SK-N-SH (cell line): Measurements from ENCODE around the gene SNX3. TPM values are rescaled to one million over a fixed set of nuclear protein-coding genes. Genes with fewer than 3 reads are reported as not detected.
"Not testable (repeated sequence)": the region's sequence is repeated elsewhere in the genome, so short reads cannot be mapped to it uniquely, and the experiment has no call there.

Source experiments
- CTCF ChIA-PET: fragments of 300-600, 350-600 bp; formaldehyde crosslinking; extraction: SDS; loops from one replicate; lab custom pipeline; 2021; lab: Yijun Ruan, JAX
- POLR2A ChIA-PET: fragments of 350-600 bp; sonication (Branson Sonifier 250); formaldehyde crosslinking; extraction: SDS; loops from one replicate; lab custom pipeline; 2020; ENCODE audit warnings: antibody characterized with exemption, inconsistent platforms; lab: Yijun Ruan, JAX
- DNase-seq: peaks from one replicate; pipeline ENCODE4 v3.0.0; 2012
- H2AFZ ChIP-seq: fragments of 200-600 bp; sonication (generic); 2 replicates; pipeline ENCODE4 v1.8.1; 2016; ENCODE audit warnings: antibody characterized with exemption, mild to moderate bottlenecking, low read depth
- H3F3A ChIP-seq: fragments of 200-600 bp; sonication (generic); replicated peaks from 2 replicates; pipeline ENCODE3; 2016; ENCODE audit warnings: antibody characterized with exemption, mild to moderate bottlenecking; ENCODE audit not compliant: insufficient read depth
- H3K27ac ChIP-seq, 2 experiments: fragments of 200-500 bp in 1 of 2; fragments of 200-600 bp in 1 of 2; sonication (Bioruptor generic) in 1 of 2; sonication (generic), shearing (Covaris generic) in 1 of 2; 2 replicates each; pipeline versions ENCODE4 v1.5.1 to v1.6.1; 2014 to 2016; ENCODE audit warnings: low read depth in 2 of 2, inconsistent platforms in 1 of 2, low read length in 1 of 2, mild to moderate bottlenecking in 1 of 2, mixed read lengths in 1 of 2
- H3K27me3 ChIP-seq: fragments of 200-600 bp; sonication (generic), shearing (Covaris generic); 2 replicates; pipeline ENCODE4 v1.6.1; 2016; ENCODE audit warnings: mixed run types; ENCODE audit not compliant: insufficient read depth
- H3K36me3 ChIP-seq, 2 experiments: fragments of 200-500 bp in 1 of 2; fragments of 200-600 bp in 1 of 2; sonication (Bioruptor generic) in 1 of 2; sonication (generic) in 1 of 2; replicated peaks in 1 of 2; 2 replicates each; pipeline versions ENCODE3 to v1.5.1; 2014 to 2016; ENCODE audit warnings: low read length in 1 of 2, mild to moderate bottlenecking in 1 of 2; ENCODE audit not compliant: insufficient read depth in 2 of 2, control insufficient read depth in 1 of 2
- H3K4me1 ChIP-seq, 2 experiments: fragments of 200-500 bp in 1 of 2; fragments of 200-600 bp in 1 of 2; sonication (Bioruptor generic) in 1 of 2; sonication (generic), shearing (Covaris generic) in 1 of 2; 2 replicates each; pipeline versions ENCODE4 v1.5.1 to v1.6.1; 2014 to 2016; ENCODE audit warnings: low read depth in 1 of 2, low read length in 1 of 2, mixed run types in 1 of 2; ENCODE audit not compliant: insufficient read depth in 2 of 2, control insufficient read depth in 1 of 2
- H3K4me2 ChIP-seq: fragments of 200-600 bp; sonication (generic), shearing (Covaris generic); 2 replicates; pipeline ENCODE4 v1.6.1; 2017; ENCODE audit warnings: mixed run types
- H3K4me3 ChIP-seq, 2 experiments: fragments of 200-500 bp in 1 of 2; fragments of 200-600 bp in 1 of 2; sonication (Bioruptor generic) in 1 of 2; sonication (generic), shearing (Covaris generic) in 1 of 2; 2 replicates each; pipeline versions ENCODE4 v1.5.1 to v1.8.1; 2014 to 2016; ENCODE audit warnings: low read depth in 2 of 2, inconsistent platforms in 1 of 2, low read length in 1 of 2, mild to moderate bottlenecking in 1 of 2, mixed read lengths in 1 of 2, moderate library complexity in 1 of 2
- H3K79me2 ChIP-seq: fragments of 200-600 bp; sonication (generic); 2 replicates; pipeline ENCODE4 v1.8.1; 2017; ENCODE audit warnings: mild to moderate bottlenecking; ENCODE audit not compliant: insufficient read depth
- H3K9ac ChIP-seq: fragments of 200-600 bp; sonication (generic); 2 replicates; pipeline ENCODE4 v1.6.1; 2017; ENCODE audit warnings: mixed run types
- H3K9me2 ChIP-seq: fragments of 200-600 bp; sonication (generic); 2 replicates; pipeline ENCODE4 v1.6.1; 2017; ENCODE audit warnings: mixed run types
- H3K9me3 ChIP-seq: fragments of 200-600 bp; sonication (generic); 2 replicates; pipeline ENCODE4 v1.6.1; 2017; ENCODE audit warnings: mixed run types, mild to moderate bottlenecking, moderate library complexity
- H4K20me1 ChIP-seq: fragments of 200-600 bp; sonication (generic); 2 replicates; pipeline ENCODE4 v1.6.1; 2017; ENCODE audit warnings: mild to moderate bottlenecking, mixed run types; ENCODE audit not compliant: insufficient read depth
- ELF1 ChIP-seq: IDR thresholded peaks from 2 replicates; pipeline ENCODE4 v1.4.0; 2012
- EZH2phosphoT487 ChIP-seq: fragments of 200-600 bp; sonication (generic); IDR thresholded peaks from 2 replicates; pipeline ENCODE4 v1.6.1; 2017; ENCODE audit warnings: low read depth, mixed run types, mild to moderate bottlenecking, antibody characterized with exemption, moderate library complexity, borderline replicate concordance
- GABPA ChIP-seq: IDR thresholded peaks from 2 replicates; pipeline ENCODE4 v1.4.0; 2012; ENCODE audit warnings: low read depth, mild to moderate bottlenecking
- JUND ChIP-seq: IDR thresholded peaks from 2 replicates; pipeline ENCODE4 v1.4.0; 2012
- NFIC ChIP-seq: IDR thresholded peaks from 2 replicates; pipeline ENCODE4 v1.4.0; 2012; ENCODE audit warnings: borderline replicate concordance
- POLR2AphosphoS5 ChIP-seq: IDR thresholded peaks from 2 replicates; pipeline ENCODE4 v1.6.1; 2012; ENCODE audit warnings: low read depth, low read length
- RCOR1 ChIP-seq: fragments of 150-350 bp; IDR thresholded peaks from 2 replicates; pipeline ENCODE4 v1.6.1; 2017; ENCODE audit warnings: antibody characterized with exemption, low read length
- RXRA ChIP-seq: IDR thresholded peaks from 2 replicates; pipeline ENCODE4 v1.4.0; 2012; ENCODE audit warnings: low read depth, mild to moderate bottlenecking, borderline replicate concordance
- SIN3A ChIP-seq: IDR thresholded peaks from 2 replicates; pipeline ENCODE4 v1.6.1; 2012; ENCODE audit warnings: low read depth, mild to moderate bottlenecking, low read length, moderate library complexity, borderline replicate concordance
- SMC3 ChIP-seq: IDR thresholded peaks from 2 replicates; pipeline ENCODE4 v1.6.1; 2012; ENCODE audit warnings: low read depth, low read length, improper control_type of control experiment
- TCF12 ChIP-seq: IDR thresholded peaks from 2 replicates; pipeline ENCODE4 v1.4.0; 2012
- whole genome bisulfite sequencing: methylation state at CpG from one replicate; pipeline ENCODE4 v1.1.6; 2017; ENCODE audit warnings: low lambda C conversion rate; 5-methylcytosine and 5-hydroxymethylcytosine counted together
- polyA plus RNA-seq, 3 experiments: library from polyadenylated mRNA; depleted of rRNA; stranded (reverse); fragments of >200 nt; gene quantifications; 2 replicates each; pipeline ENCODE4 v1.2.3, GENCODE V29; 2012
- TF ChIP-seq, protein P1 (sequence below): fragments of 200-600 bp; sonication (generic); IDR thresholded peaks from 2 replicates; pipeline ENCODE4 v1.6.1; 2017; ENCODE audit warnings: antibody characterized with exemption, mild to moderate bottlenecking, moderate library complexity
- TF ChIP-seq, protein P2 (sequence below): IDR thresholded peaks from 2 replicates; pipeline ENCODE4 v1.6.1; 2012; ENCODE audit warnings: mild to moderate bottlenecking, low read depth, low read length, moderate library complexity
- TF ChIP-seq, protein P3 (sequence below): IDR thresholded peaks from 2 replicates; pipeline ENCODE4; 2012
- TF ChIP-seq, protein P4 (sequence below): IDR thresholded peaks from 2 replicates; pipeline ENCODE4 v1.4.0; 2012; ENCODE audit warnings: low read depth, borderline replicate concordance

SNX3 gene
- polyA plus RNA-seq, 1 of the 3 experiments (the other 2 are of a cell fraction) = 105 TPM

DNA sequence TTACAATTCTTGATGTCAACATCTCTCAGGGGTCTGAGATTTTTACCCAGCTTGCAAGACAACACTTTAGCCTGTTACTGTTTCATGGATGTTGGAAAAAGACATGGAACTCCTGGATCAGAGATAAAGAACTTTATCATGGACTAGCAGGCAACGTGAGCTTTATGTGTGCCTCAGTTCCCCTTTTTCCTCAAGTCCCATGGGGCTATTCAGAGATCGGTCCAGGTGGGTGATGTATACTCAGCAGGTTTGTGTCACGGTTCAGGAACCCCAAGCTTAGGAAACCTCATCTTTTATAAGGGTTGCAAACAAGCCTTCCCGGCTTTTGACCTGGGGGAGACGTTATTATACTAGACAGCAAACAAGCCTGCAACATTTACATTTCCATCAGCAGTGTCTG, 49.0 kb upstream of the SNX3 start:
- no peak overlapping the region for H3K4me2 ChIP-seq
- no peaks in the 10 kb centered on the region for H3K27me3 ChIP-seq
- ChIA-PET POLR2A (no interaction called here), CTCF (interaction anchor here (1.3 kb wide), 1 partner anchor 8 kb away, joined by 3 read pairs; no protein-coding TSS in a partner anchor)
- H3F3A ChIP-seq = no peaks in the 10 kb centered on the region
- H3K4me1 ChIP-seq = no peaks in the 10 kb centered on the region
- no peak overlapping the region for H3K4me3 ChIP-seq
- no peak overlapping the region for H3K27ac ChIP-seq
- 94% methylated on average over 5 of the region's 5 CpGs for WGBS
- no peaks in the 10 kb centered on the region for H4K20me1 ChIP-seq
- no peaks in the 10 kb centered on the region for H3K79me2 ChIP-seq
- H3K9ac ChIP-seq = no peak overlapping the region
- no peak overlapping the region for H2AFZ ChIP-seq
- no peak for DNase-seq
- no peaks in the 10 kb centered on the region for H3K9me2 ChIP-seq
- no peaks in the 10 kb centered on the region for H3K36me3 ChIP-seq
- no peaks in the 10 kb centered on the region for H3K9me3 ChIP-seq
- TF ChIP-seq RCOR1 = no peak

DNA sequence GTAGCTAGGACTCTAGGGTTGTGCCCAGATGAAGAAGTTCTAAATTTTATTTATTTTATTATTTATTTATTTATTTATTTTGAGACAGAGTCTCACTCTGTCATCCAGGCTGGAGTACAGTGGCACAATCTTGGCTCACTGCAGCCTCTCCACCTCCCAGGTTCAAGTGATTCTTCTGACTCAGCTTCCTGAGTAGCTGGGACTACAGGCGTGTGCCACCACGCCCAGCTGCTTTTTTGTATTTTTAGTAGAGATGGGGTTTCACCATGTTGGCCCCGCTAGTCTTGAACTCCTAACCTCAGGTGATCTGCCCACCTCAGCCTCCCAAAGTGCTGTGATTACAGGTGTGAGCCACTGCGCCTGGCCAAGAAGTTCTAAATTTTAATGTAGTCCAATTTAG, 47.8 kb upstream of the SNX3 start:
- not testable (repeated sequence) for H3K36me3 ChIP-seq, H3K4me3 ChIP-seq, H3K27me3 ChIP-seq, H3K9me3 ChIP-seq, H2AFZ ChIP-seq, H4K20me1 ChIP-seq, H3K9ac ChIP-seq, H3F3A ChIP-seq, H3K4me2 ChIP-seq, H3K4me1 ChIP-seq, H3K27ac ChIP-seq, H3K79me2 ChIP-seq, DNase-seq, H3K9me2 ChIP-seq
- POLR2A ChIA-PET = interaction anchor here (0.7 kb wide), 1 partner anchor 10 kb away, joined by 3 read pairs; no protein-coding TSS in a partner anchor
- CTCF ChIA-PET = interaction anchor here (1.1 to 1.3 kb wide), 2 partner anchors 9 kb away, joined by 3 read pairs; no protein-coding TSS in a partner anchor
- 94% methylated on average over 4 of the region's 4 CpGs for WGBS

DNA sequence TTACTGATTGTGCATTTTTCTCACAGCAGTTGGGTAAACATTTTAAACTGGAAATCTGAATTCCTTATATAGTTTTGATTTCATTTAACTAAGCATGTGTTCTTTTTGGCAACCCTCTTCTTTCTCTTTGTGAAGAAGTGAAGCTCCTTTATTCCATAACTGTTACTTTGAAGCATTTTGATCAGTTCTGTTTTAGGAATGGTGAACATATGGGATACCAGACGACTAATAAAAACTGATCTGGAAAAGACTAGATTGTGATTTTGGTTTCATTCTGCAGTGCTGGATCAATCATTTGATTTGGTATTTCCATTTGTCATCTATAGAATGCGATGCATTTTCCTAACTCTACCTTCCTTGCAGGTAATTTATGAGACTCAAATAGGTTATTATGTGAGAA, 43.8 kb upstream of the SNX3 start:
- no peak overlapping the region for H3K27ac ChIP-seq
- H3K79me2 ChIP-seq = no peaks in the 10 kb centered on the region
- H3K4me3 ChIP-seq = no peak overlapping the region
- H3K9ac ChIP-seq = no peak overlapping the region
- 91% methylated on average over 2 of the region's 2 CpGs for WGBS
- H4K20me1 ChIP-seq = no peaks in the 10 kb centered on the region
- no peaks in the 10 kb centered on the region for H3K9me3 ChIP-seq
- H3K27me3 ChIP-seq = no peaks in the 10 kb centered on the region
- no peaks in the 10 kb centered on the region for H3F3A ChIP-seq
- DNase-seq = no peak
- no peaks in the 10 kb centered on the region for H3K4me1 ChIP-seq
- H3K9me2 ChIP-seq = no peaks in the 10 kb centered on the region
- H3K36me3 ChIP-seq = no peaks in the 10 kb centered on the region
- H2AFZ ChIP-seq = no peak overlapping the region
- H3K4me2 ChIP-seq = no peak overlapping the region
- ChIA-PET POLR2A (no interaction called here), CTCF (no interaction called here)
- TF ChIP-seq SIN3A (no peak), TCF12 (no peak), RXRA (no peak), ELF1 (no peak), EZH2phosphoT487 (no peak), NFIC (no peak), JUND (no peak), GABPA (no peak), SMC3 (no peak), POLR2AphosphoS5 (no peak)
- TF ChIP-seq, protein P1, sequence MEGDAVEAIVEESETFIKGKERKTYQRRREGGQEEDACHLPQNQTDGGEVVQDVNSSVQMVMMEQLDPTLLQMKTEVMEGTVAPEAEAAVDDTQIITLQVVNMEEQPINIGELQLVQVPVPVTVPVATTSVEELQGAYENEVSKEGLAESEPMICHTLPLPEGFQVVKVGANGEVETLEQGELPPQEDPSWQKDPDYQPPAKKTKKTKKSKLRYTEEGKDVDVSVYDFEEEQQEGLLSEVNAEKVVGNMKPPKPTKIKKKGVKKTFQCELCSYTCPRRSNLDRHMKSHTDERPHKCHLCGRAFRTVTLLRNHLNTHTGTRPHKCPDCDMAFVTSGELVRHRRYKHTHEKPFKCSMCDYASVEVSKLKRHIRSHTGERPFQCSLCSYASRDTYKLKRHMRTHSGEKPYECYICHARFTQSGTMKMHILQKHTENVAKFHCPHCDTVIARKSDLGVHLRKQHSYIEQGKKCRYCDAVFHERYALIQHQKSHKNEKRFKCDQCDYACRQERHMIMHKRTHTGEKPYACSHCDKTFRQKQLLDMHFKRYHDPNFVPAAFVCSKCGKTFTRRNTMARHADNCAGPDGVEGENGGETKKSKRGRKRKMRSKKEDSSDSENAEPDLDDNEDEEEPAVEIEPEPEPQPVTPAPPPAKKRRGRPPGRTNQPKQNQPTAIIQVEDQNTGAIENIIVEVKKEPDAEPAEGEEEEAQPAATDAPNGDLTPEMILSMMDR = no peak
- TF ChIP-seq, protein P2, sequence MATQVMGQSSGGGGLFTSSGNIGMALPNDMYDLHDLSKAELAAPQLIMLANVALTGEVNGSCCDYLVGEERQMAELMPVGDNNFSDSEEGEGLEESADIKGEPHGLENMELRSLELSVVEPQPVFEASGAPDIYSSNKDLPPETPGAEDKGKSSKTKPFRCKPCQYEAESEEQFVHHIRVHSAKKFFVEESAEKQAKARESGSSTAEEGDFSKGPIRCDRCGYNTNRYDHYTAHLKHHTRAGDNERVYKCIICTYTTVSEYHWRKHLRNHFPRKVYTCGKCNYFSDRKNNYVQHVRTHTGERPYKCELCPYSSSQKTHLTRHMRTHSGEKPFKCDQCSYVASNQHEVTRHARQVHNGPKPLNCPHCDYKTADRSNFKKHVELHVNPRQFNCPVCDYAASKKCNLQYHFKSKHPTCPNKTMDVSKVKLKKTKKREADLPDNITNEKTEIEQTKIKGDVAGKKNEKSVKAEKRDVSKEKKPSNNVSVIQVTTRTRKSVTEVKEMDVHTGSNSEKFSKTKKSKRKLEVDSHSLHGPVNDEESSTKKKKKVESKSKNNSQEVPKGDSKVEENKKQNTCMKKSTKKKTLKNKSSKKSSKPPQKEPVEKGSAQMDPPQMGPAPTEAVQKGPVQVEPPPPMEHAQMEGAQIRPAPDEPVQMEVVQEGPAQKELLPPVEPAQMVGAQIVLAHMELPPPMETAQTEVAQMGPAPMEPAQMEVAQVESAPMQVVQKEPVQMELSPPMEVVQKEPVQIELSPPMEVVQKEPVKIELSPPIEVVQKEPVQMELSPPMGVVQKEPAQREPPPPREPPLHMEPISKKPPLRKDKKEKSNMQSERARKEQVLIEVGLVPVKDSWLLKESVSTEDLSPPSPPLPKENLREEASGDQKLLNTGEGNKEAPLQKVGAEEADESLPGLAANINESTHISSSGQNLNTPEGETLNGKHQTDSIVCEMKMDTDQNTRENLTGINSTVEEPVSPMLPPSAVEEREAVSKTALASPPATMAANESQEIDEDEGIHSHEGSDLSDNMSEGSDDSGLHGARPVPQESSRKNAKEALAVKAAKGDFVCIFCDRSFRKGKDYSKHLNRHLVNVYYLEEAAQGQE = no peak
- TF ChIP-seq, protein P3, sequence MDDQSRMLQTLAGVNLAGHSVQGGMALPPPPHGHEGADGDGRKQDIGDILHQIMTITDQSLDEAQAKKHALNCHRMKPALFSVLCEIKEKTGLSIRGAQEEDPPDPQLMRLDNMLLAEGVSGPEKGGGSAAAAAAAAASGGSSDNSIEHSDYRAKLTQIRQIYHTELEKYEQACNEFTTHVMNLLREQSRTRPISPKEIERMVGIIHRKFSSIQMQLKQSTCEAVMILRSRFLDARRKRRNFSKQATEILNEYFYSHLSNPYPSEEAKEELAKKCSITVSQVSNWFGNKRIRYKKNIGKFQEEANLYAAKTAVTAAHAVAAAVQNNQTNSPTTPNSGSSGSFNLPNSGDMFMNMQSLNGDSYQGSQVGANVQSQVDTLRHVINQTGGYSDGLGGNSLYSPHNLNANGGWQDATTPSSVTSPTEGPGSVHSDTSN = no peak
- TF ChIP-seq, protein P4, sequence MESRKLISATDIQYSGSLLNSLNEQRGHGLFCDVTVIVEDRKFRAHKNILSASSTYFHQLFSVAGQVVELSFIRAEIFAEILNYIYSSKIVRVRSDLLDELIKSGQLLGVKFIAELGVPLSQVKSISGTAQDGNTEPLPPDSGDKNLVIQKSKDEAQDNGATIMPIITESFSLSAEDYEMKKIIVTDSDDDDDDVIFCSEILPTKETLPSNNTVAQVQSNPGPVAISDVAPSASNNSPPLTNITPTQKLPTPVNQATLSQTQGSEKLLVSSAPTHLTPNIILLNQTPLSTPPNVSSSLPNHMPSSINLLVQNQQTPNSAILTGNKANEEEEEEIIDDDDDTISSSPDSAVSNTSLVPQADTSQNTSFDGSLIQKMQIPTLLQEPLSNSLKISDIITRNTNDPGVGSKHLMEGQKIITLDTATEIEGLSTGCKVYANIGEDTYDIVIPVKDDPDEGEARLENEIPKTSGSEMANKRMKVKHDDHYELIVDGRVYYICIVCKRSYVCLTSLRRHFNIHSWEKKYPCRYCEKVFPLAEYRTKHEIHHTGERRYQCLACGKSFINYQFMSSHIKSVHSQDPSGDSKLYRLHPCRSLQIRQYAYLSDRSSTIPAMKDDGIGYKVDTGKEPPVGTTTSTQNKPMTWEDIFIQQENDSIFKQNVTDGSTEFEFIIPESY = no peak
